Adrenal gland (tissue), 5 donors: ENCODE results near the gene SCN1B.

ENCODE experiments used
- CTCF ChIP-seq, 6 experiments: fragments of 450-650 bp in 4 of 6; fragments of 200-600 bp in 2 of 6; sonication (generic) in 1 of 6; IDR thresholded peaks; 1 replicate in 5 of 6; 2 replicates in 1 of 6; pipeline versions ENCODE4 v1.5.1 to v1.8.0; 2016 to 2021; ENCODE audit warnings: antibody characterized with exemption in 6 of 6, mild to moderate bottlenecking in 2 of 6, moderate library complexity in 1 of 6
- POLR2A ChIP-seq, 2 donors: fragments of 450-650 bp; IDR thresholded peaks; one replicate each; pipeline ENCODE4 v1.6.1; 2017; ENCODE audit warnings: antibody characterized with exemption in 2 of 2, mild to moderate bottlenecking in 2 of 2, moderate library complexity in 1 of 2
- donor health status: DM: no; HTN: no; CAD: no.

DNA sequence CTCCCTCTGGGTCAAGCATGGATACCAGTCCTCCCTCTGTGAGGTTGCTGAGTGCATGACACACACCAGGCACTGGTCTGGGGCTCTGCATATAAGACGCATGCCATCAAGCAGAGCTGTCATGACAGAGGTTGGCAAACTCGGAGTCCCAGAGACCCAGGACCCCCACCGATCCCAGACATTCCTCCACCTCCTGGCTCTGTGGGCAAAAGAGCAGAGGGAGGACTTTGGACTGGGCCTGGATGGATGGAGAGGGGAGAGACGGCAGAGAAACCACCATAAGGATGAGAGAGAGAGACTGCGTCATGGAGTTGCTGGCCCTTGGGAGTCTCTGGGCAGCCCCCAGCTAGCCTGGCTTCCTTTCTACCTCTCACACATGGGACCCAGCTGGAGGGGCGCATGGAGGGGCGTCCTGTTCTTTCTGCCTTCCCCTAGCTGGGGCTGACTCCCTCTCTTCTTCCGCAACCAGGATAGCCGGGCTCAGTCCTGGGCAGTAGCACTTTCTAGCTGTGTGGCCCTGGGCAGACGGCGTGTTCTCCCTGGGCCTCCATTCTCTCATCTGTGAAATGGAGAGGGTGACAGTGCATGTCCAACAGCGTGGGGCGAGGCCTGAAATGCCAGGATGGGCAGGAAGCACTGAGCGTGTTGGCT is 12.8 kb downstream of the SCN1B start:
- TF ChIP-seq CTCF (IDR thresholded peaks at IDR 0.05) (no peak), POLR2A (IDR thresholded peaks at IDR 0.05) (no peak)
